ENCODE results near the gene RGS13.

RGS13 gene

DNA sequence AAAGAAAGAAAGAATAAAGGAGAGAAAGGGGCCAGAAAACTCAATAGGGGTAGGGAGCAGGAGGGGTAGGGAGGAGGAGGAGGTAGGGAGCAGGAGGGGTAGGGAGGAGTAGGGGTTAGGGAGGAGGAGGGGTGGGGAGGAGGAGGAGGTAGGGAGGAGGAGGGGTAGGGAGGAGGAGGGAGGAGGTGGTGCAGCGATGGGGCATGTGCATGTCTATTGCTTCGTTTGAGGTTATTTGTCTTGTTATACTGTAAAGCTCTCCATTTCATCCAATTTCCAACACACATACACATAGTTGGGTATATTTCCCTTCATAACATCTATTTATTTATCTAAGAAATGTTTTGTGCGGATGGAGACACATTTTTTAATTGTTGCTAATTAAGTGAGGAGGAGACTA lies 40.6 kb upstream of the RGS13 start:
- TF ChIP-seq, protein P1, sequence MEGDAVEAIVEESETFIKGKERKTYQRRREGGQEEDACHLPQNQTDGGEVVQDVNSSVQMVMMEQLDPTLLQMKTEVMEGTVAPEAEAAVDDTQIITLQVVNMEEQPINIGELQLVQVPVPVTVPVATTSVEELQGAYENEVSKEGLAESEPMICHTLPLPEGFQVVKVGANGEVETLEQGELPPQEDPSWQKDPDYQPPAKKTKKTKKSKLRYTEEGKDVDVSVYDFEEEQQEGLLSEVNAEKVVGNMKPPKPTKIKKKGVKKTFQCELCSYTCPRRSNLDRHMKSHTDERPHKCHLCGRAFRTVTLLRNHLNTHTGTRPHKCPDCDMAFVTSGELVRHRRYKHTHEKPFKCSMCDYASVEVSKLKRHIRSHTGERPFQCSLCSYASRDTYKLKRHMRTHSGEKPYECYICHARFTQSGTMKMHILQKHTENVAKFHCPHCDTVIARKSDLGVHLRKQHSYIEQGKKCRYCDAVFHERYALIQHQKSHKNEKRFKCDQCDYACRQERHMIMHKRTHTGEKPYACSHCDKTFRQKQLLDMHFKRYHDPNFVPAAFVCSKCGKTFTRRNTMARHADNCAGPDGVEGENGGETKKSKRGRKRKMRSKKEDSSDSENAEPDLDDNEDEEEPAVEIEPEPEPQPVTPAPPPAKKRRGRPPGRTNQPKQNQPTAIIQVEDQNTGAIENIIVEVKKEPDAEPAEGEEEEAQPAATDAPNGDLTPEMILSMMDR (IDR thresholded peaks at IDR 0.05; ENCODE audit: insufficient read depth, low read depth, low read length, missing control alignments) = no peak
- H3K4me3 ChIP-seq (ENCODE audit: low read depth, low read length) = no peak overlapping the region
- no peak for DNase-seq (ENCODE audit: low read depth)

DNA sequence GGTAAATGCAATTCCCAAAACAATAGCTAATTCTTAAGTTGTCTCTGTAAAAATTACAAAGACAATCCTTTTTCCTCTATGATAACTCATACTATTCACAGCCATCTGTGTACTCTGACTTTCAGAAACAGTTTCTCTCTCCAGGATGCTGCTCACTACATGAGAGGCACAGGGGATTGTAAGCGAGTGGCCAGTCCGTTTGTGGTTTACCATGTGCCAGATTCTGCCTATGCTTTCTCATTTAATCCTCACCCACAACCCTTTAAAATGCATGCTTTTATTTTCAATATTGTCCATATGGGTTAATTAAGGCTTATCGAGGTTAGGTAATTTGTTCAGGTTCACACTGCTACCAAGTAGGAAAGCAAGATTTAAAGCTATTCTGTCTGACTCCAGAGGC lies 37.4 kb upstream of the RGS13 start:
- no peak for DNase-seq (ENCODE audit: low read depth)
- H3K4me3 ChIP-seq (ENCODE audit: low read depth, low read length) = no peak overlapping the region

DNA sequence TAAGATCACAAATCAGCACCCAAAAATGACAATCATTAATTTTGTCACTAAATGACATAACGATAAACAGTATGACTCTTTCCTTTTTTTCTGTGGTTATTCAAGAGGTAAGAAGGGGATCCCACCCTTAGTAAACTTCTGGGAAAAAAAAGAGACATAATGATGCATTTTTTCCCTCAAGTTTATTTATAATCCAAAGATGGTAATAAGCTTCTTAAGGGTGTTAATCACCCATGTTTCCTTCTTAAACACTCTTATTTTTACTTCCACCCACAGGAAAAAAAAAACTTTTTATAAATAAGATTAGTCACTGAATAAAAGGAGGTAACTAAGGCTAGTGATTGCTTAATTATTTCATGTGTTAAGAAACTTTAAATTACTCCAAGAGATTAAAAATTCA lies 35.7 kb upstream of the RGS13 start:
- TF ChIP-seq, protein P1 (IDR thresholded peaks at IDR 0.05; ENCODE audit: insufficient read depth, low read depth, low read length, missing control alignments) = no peak
- H3K4me3 ChIP-seq (ENCODE audit: low read depth, low read length) = no peak overlapping the region
- no peak for DNase-seq (ENCODE audit: low read depth)

More for the DNA sequence above, 37.4 kb upstream of the RGS13 start:
- TF ChIP-seq, protein P1 (IDR thresholded peaks at IDR 0.05; ENCODE audit: insufficient read depth, low read depth, low read length, missing control alignments) = no peak

DNA sequence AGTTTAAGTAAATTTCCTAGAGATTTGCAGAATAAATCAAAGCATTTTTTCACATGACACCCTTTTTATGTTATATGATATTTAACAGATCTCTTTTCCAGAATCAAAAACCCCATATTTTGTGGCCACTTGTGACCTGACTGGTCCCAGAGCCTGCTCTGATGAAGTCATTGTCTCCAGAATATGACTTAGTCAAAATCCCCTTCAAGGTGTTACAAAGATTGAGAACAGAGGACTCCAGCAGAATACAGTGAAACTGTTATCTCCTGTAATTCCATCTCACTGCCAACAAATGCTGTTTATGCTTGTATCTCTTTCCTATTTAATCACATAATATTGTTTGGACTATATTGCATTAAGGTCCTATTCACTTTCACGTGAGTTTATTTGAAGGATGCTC lies 34.8 kb upstream of the RGS13 start:
- TF ChIP-seq, protein P1 (IDR thresholded peaks at IDR 0.05; ENCODE audit: insufficient read depth, low read depth, low read length, missing control alignments) = no peak
- no peak overlapping the region for H3K4me3 ChIP-seq (ENCODE audit: low read depth, low read length)
- no peak for DNase-seq (ENCODE audit: low read depth)

DNA sequence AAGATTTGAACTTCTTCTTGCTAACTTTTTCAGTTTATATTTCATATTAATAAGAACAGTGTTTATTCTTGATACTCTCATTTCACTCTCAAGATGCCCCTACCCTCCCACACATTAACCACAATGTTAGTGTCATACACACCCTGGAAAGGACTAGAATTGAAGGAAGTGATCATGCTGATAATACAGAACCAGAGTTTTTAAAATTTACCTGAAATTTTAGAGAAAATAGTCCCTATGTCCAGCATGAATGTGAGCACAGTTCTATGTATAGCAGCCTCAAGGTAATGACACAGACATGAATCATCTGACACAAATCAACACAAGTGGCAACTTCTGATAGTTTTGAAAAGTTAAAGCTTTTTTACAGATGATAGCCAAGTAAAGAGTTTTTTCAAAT lies 34.4 kb upstream of the RGS13 start:
- TF ChIP-seq, protein P1 (IDR thresholded peaks at IDR 0.05; ENCODE audit: insufficient read depth, low read depth, low read length, missing control alignments) = no peak
- H3K4me3 ChIP-seq (ENCODE audit: low read depth, low read length) = no peak overlapping the region
- no peak for DNase-seq (ENCODE audit: low read depth)

DNA sequence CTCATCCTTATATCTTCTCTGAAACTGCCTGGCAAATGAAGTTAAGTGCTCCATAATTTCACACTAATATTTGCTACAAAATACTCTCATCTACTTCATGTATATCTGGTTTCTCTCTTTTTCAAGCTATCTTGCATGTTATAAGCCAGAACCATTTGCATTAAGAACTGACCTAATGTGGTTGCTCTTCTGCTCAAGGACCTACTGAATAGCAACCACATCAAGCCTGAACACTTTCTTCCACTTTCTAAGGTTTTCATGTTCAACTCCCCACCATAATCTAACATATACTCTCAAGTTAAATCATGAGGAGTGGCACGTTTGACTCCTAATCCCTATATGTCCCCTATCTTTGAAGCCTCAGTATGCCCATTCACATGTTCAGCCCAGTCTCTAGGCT lies 33.2 kb upstream of the RGS13 start:
- TF ChIP-seq, protein P1 (IDR thresholded peaks at IDR 0.05; ENCODE audit: insufficient read depth, low read depth, low read length, missing control alignments) = no peak
- DNase-seq (ENCODE audit: low read depth) = peak; percentile 16
- H3K4me3 ChIP-seq (ENCODE audit: low read depth, low read length) = no peak overlapping the region

DNA sequence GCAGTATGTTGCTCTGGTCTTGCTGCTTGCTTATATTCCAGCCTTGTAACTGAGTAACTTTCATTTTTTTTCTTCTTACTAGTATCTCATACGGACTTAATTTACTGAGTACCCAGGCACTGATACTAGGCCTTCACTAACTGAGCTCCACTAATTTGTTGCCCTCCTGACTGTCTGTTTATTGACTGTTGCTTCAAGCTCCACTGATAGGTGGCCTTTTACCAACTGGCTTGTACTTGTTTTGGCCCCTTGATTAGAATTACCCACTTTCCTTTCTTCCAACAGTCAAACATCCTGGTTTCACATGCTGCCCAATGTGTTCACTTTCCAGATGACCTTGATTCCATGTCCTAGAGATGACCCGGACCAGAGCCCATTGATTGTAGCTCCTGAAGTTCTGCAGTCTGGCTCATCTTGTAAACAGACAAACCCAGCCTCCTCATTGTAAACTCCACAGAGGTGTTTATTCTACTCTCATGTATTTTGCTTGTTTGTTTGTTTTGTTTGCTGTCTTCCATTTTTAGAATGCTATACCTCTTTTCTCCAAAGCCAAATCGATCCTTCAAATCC lies 32.6 kb upstream of the RGS13 start:
- no peak for DNase-seq (ENCODE audit: low read depth)
- TF ChIP-seq, protein P1 (IDR thresholded peaks at IDR 0.05; ENCODE audit: insufficient read depth, low read depth, low read length, missing control alignments) = no peak
- H3K4me3 ChIP-seq (ENCODE audit: low read depth, low read length) = no peak overlapping the region
